HL-60/S4 (cell line): Measurements from ENCODE around the gene IGF2BP1.

Source experiments
- in situ Hi-C: fragments of 300-500 bp; cut with MboI; formaldehyde crosslinking; loops from 2 replicates; pipeline ENCODE4 v1.14.3; 2022; ENCODE audit warnings: low sequenced_read_pairs

IGF2BP1 gene

DNA sequence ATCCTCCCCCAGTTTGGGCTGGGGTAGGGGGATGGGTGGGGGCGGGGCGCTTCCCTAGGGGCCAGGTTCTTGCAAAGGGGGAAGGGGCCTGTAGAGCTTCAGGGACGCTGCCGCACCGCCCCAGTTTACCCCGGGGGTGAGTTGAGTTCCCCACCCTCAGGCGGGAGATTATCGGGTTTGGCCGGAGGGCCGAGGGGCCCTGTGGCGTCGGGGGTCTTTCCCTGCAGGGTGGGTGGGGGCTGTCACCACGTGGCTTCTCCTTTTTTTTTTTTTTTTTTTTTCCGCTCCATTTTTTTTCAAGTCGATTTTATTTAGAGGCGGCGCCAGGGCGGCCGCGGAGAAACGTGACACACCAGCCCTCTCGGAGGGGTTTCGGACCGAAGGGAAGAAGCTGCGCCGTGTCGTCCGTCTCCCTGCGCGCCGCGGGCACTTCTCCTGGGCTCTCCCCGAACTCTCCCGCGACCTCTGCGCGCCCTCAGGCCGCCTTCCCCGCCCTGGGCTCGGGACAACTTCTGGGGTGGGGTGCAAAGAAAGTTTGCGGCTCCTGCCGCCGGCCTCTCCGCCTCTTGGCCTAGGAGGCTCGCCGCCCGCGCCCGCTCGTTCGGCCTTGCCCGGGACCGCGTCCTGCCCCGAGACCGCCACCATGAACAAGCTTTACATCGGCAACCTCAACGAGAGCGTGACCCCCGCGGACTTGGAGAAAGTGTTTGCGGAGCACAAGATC, at the start of gene IGF2BP1:
Gene IGF2BP1, plus strand, starts transcription at position 283 of the 724 bp plus-strand sequence. Its CDS starts 361 bp downstream, at position 644.
- in situ Hi-C loops = no loop called here

GRCh38 chr17:48951572-48951971, 45.6 kb upstream of the IGF2BP1 start:
- in situ Hi-C loops = loop anchor here (10.0 kb wide), 1 partner anchor 83 kb away; no protein-coding TSS in a partner anchor

- in situ Hi-C loops = loop anchor here (10.0 kb wide), 1 partner anchor 82 kb away; no protein-coding TSS in a partner anchor
Measured at GRCh38 chr17:48952904-48953303, 44.3 kb upstream of the IGF2BP1 start.

GRCh38 chr17:48954300-48954755, 42.9 kb upstream of the IGF2BP1 start:
- in situ Hi-C loops = loop anchor here (10.0 kb wide), 1 partner anchor 80 kb away; no protein-coding TSS in a partner anchor

- in situ Hi-C loops = no loop called here
Measured at GRCh38 chr17:48960834-48961515, 36.2 kb upstream of the IGF2BP1 start.

- in situ Hi-C loops = no loop called here
Measured at GRCh38 chr17:48961516-48962233, 35.5 kb upstream of the IGF2BP1 start.

DNA sequence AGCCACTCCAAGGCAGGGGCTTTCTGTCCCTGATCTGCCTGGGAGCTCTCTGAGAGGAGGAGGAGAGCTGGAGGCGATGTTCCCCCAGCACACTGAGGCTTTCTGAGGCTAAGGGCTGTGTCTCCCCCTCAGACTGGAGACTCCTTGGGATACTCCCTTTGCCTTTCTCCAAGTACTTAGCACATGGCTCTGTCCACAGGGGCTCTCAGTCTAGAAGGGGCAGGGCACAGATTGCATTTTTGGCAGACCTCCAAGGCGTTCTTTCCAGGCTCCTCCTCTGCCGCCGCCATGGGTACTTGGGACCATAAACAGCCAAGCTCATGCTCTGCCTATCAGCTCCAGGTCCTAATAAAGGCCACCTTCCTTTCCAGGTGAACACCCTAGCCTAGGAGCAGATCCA, 27.0 kb upstream of the IGF2BP1 start:
- in situ Hi-C loops = no loop called here

- in situ Hi-C loops = no loop called here
Measured at GRCh38 chr17:48970865-48971687, 26.1 kb upstream of the IGF2BP1 start.

DNA sequence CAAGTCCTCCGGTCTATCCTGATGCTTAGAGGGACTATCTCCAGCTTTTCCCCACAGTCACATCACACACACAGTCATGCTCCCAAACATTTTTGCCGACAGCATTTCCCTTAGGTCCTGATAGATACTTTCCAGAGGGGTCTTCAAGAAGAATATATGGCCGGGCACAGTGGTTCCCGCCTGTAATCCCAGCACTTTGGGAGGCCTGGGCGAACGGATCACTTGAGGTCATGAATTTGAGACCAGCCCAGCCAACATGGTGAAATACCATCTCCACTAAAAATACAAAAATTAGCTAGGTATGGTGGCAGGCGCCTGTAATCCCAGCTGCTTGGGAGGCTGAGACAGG, 24.5 kb upstream of the IGF2BP1 start:
- in situ Hi-C loops = no loop called here

DNA sequence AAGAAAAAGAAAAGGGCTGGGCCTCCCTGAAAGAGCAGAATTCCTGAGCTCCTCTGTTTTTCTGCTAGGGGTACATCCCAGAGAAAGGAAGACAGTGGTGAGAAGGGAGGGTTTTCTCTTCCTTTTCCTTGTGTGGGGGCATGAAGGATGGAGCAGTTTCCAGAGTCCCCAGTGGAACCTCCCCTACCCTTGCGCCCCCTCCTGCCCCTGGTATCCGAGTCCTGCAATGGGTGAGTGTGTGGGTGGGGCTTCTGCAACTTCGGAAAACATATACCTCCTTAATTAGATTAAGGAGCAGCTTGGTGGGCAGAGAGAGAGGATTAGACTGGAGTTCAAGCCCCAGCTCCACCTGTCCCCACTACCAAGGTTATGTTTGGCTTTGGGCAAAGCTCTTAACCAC, 23.4 kb upstream of the IGF2BP1 start:
- in situ Hi-C loops = no loop called here

DNA sequence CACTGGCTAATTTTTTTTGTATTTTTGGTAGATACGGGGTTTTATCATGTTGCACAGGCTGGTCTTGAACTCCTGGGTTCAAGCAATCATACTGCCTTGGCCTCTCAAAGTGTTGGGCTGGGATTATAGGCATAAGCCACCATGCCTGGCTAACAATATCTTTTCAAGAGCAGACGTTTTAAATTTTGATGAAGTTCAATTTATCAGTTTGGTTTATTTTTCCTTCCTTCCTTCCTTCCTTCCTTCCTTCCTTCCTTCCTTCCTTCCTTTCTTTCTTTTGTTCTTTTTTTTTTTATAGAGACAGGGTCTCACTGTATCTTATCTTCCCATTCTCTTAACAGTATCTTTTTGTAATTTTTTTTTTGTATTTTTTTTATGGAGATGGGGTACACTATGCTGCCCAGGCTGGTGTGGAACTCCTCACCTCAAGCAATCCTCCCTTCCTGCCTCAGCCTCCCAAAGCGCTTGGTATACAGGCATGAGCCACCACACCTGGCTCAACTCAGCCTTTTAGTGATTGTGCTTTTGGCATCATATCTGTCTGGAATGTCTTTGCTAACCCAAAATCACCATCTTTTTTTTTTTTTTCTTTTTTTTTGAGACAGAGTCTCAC, 15.2 kb upstream of the IGF2BP1 start:
- in situ Hi-C loops = no loop called here

- in situ Hi-C loops = no loop called here
Measured at GRCh38 chr17:48985436-48986245, 11.5 kb upstream of the IGF2BP1 start.

DNA sequence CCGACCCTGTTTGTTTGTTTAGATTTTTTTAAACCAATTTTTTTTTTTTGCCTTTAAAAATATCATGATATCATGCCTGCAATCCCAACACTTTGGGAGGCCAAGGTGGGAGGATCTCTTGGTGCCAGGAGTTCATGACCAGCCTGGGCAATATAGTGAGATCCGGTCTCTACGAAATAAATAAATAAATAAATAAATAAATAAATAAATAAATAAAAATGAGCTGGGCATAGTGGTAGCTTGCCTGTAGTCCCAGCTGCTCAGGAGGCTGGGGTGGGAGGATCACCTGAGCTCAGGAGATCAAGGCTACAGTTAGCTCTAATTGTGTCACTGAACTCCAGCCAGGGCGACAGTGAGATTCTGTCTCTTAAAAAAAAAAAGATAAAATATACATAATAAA, 8.1 kb upstream of the IGF2BP1 start:
- in situ Hi-C loops = no loop called here

- in situ Hi-C loops = no loop called here
Measured at GRCh38 chr17:48990882-48991357, 6.3 kb upstream of the IGF2BP1 start.

DNA sequence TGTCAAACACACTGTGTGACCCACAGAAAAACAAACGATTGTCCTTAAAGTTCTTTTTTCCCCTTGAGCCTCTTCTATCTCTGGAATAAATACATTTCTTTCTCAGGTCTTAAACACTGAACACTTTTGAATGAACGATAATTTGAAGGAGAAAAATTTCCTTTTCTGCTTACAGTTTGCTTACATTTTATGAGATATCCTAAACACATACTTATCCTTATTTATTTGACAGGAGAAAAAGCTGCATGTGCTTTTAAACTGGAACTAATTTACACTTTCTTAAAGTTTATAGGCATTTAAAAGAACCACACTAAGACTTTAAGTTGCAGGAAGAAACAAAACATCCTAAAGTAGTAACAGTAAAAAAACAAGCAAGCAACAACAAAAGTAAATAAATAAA, 4.7 kb upstream of the IGF2BP1 start:
- in situ Hi-C loops = no loop called here

DNA sequence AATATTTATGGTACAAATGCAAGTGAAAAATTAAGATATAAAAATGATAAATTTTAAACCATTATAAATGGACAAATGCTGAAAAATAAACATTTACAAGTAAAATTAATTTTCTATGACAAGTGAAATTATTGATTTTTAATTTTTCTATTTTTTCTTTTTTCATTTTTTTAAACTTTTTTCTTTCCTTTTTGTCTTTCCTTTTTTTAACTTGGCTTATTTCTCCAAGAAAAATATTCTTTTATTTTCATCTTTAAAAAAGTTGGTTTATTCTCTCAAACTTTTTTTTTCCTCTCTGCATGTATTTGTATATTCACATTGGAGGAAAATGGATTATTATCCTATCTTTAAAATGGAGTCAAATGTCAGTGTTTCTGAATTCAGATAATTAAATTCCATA, 3.9 kb upstream of the IGF2BP1 start:
- in situ Hi-C loops = no loop called here

- in situ Hi-C loops = no loop called here
Measured at GRCh38 chr17:48993951-48994350, 3.2 kb upstream of the IGF2BP1 start.

GRCh38 chr17:48994549-48995303, 2.5 kb upstream of the IGF2BP1 start:
- in situ Hi-C loops = no loop called here
